Measurements from ENCODE around the gene MEIOB. TPM values are rescaled to one million over a fixed set of nuclear protein-coding genes. Genes with fewer than 3 reads are reported as not detected.

The MEIOB gene
- polyA plus RNA-seq, 2 of the 4 experiments (the other 2 are of a cell fraction): 2.9 to 9.1 TPM

DNA sequence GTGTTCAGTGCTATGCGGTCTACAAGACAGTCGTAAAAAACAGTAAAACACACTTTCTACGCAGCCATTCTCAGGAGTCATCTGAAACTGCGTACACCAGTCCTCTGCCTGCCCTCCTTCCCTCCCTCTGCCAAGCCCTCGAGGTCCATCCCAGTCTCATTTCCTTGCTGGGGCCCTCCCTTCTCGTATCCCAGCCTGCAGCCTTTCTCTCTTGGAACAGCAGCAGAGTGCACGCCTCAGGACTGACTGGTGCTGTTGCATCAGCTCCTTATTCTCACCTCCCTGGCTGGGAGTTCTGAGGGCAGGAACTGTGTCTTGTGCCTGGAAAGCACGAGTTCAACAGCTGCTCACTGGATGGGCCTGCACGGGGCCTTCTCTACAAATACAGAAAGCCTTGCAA lies 32.4 kb downstream of the MEIOB start:
- Histone ChIP-seq H3K9me3 (no peaks in the 10 kb centered on the region), H3K4me1 (no peaks in the 10 kb centered on the region), H3K4me2 (no peak overlapping the region), H3K27ac (no peak overlapping the region), H3K4me3 (no peak overlapping the region)
- ChIA-PET CTCF (interaction anchor here (1.0 to 1.2 kb wide), 2 partner anchors 12 to 17 kb away, joined by 3 read pairs; partner anchors contain the start of gene FAHD1), POLR2A (no interaction called here)
- ATAC-seq: no peak
- WGBS (ENCODE audit: missing lambda C conversion rate): 70% methylated on average over 9 of the region's 9 CpGs
- no peak for DNase-seq (ENCODE audit: low read depth in 1 of 2, low spot score in 1 of 2)
- TF ChIP-seq NR3C1 (IDR thresholded peaks at IDR 0.05) (no peak), NFE2L2 (conservative IDR thresholded peaks at IDR 0.05; ENCODE audit: low read length) (no peak), EP300 (IDR thresholded peaks at IDR 0.05) (no peak), MAZ (IDR thresholded peaks at IDR 0.05; ENCODE audit: borderline replicate concordance, low read depth, low read length) (no peak), POLR2AphosphoS2 (conservative IDR thresholded peaks at IDR 0.05; ENCODE audit: low read length) (no peak), MYC (IDR thresholded peaks at IDR 0.05; ENCODE audit: borderline replicate concordance, low read length) (no peak), RAD21 (conservative IDR thresholded peaks at IDR 0.05 in 1 of 2, IDR thresholded peaks at IDR 0.05 in 1 of 2) (no peak), ZFP36 (IDR thresholded peaks at IDR 0.05; ENCODE audit: borderline replicate concordance, partially characterized antibody) (no peak), RARB (CRISPR knock-in tag; IDR thresholded peaks at IDR 0.05) (no peak), MAFK (IDR thresholded peaks at IDR 0.05; ENCODE audit: partially characterized antibody) (no peak), FOSB (CRISPR knock-in tag; IDR thresholded peaks at IDR 0.05) (no peak), HEYL (CRISPR knock-in tag; IDR thresholded peaks at IDR 0.05) (no peak)
- TF ChIP-seq, protein P1, sequence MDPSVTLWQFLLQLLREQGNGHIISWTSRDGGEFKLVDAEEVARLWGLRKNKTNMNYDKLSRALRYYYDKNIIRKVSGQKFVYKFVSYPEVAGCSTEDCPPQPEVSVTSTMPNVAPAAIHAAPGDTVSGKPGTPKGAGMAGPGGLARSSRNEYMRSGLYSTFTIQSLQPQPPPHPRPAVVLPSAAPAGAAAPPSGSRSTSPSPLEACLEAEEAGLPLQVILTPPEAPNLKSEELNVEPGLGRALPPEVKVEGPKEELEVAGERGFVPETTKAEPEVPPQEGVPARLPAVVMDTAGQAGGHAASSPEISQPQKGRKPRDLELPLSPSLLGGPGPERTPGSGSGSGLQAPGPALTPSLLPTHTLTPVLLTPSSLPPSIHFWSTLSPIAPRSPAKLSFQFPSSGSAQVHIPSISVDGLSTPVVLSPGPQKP (IDR thresholded peaks at IDR 0.05; ENCODE audit: low read depth, low read length): no peak
- FAIRE-seq: no peak

DNA sequence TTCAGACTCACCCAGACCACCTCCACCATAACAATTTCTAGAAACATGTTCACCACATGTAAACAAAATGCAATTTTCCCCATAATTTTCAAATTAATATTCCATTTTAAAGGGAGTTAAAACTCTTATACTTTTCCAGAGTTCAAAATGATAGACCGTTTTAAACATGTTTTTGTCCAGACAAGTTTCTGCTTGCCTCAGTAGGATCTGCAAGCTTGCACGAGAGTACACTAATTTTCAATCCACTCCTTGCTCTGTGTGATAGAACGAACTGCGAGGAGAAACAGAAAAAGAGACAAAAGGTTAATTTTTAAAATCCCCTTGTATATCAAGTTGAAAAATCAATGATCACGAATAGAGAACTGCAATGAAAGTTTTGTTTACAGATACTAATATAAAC lies 37.9 kb downstream of the MEIOB start:
- no peak overlapping the region for H3K4me2 ChIP-seq
- CTCF ChIA-PET: interaction anchor here (1.6 kb wide), 1 partner anchor 10 kb away, joined by 4 read pairs; no protein-coding TSS in a partner anchor

More for the DNA sequence above, 37.9 kb downstream of the MEIOB start:
- no peak for ATAC-seq
- DNase-seq (ENCODE audit: low read depth in 1 of 2, low spot score in 1 of 2): no peak
- Histone ChIP-seq H3K4me3 (no peak overlapping the region), H3K9me3 (no peaks in the 10 kb centered on the region), H3K4me1 (peaks cover 12% of the 10 kb centered on the region), H3K27ac (no peak overlapping the region)
- TF ChIP-seq JUN (IDR thresholded peaks at IDR 0.05): no peak
- TF ChIP-seq MYC (IDR thresholded peaks at IDR 0.05; ENCODE audit: borderline replicate concordance, low read length): no peak
- no peak for TF ChIP-seq ESRRA (IDR thresholded peaks at IDR 0.05; ENCODE audit: borderline replicate concordance, low read length)
- no peak for TF ChIP-seq EHF (CRISPR knock-in tag; IDR thresholded peaks at IDR 0.05)
- no peak for TF ChIP-seq ATOH8 (CRISPR knock-in tag; IDR thresholded peaks at IDR 0.05; ENCODE audit: low read depth)
- no peak for TF ChIP-seq CTCF (IDR thresholded peaks at IDR 0.05)
- TF ChIP-seq KDM1A (IDR thresholded peaks at IDR 0.05; ENCODE audit: low read depth): no peak
- TF ChIP-seq NR3C1 (IDR thresholded peaks at IDR 0.05): no peak
- TF ChIP-seq E2F6 (IDR thresholded peaks at IDR 0.05; ENCODE audit: borderline replicate concordance, low read depth): no peak
- TF ChIP-seq ZFP36 (IDR thresholded peaks at IDR 0.05; ENCODE audit: borderline replicate concordance, partially characterized antibody): no peak
- TF ChIP-seq BHLHE40 (IDR thresholded peaks at IDR 0.05; ENCODE audit: low read depth, low read length): no peak
- no peak for TF ChIP-seq HDAC2 (IDR thresholded peaks at IDR 0.05)
- POLR2A ChIA-PET: no interaction called here
- 82% methylated on average over 5 of the region's 5 CpGs for WGBS (ENCODE audit: missing lambda C conversion rate)
- FAIRE-seq: no peak
